GM21515 (cell line): ENCODE results near the gene TNFRSF8.
"Not testable (repeated sequence)": the region's sequence is repeated elsewhere in the genome, so short reads cannot be mapped to it uniquely, and the experiment has no call there.

Experiments
- ATAC-seq: cut with Tn5 transposase; IDR thresholded peaks from one replicate; pipeline ENCODE4 v1.9.1; 2021; ENCODE audit not compliant: unreplicated experiment

The TNFRSF8 gene

GRCh38 chr1:12038356-12039163, 24.5 kb upstream of the TNFRSF8 start:
- ATAC-seq = no peak

- ATAC-seq = no peak
These were observed 24.0 kb upstream of the TNFRSF8 start for GRCh38 chr1:12039164-12039525.

- peak; percentile 29 for ATAC-seq
These were observed 23.2 kb upstream of the TNFRSF8 start for GRCh38 chr1:12039824-12040456.

- ATAC-seq = peak; percentile 59
These were observed 22.5 kb upstream of the TNFRSF8 start for GRCh38 chr1:12040457-12041051.

- ATAC-seq = not testable (repeated sequence)
These were observed 18.8 kb upstream of the TNFRSF8 start for GRCh38 chr1:12044187-12044877.

DNA sequence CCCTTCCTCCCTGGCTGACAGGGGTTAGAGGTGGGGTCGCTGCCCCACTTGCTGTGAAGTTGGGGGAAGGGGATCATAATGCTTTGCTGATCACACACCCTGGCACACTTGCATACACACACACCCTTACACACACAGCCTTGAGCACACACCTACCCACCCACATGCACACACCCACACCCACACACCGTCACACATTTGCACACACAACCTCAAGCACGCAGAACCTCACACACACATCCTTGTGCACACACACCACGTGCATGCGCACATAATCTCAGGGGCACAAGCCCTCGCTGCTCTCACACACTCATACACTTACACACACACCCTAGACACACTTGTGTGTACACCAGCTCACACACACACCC, 16.4 kb upstream of the TNFRSF8 start:
- no peak for ATAC-seq

GRCh38 chr1:12047120-12047876, 15.8 kb upstream of the TNFRSF8 start:
- ATAC-seq = peak; percentile 39

DNA sequence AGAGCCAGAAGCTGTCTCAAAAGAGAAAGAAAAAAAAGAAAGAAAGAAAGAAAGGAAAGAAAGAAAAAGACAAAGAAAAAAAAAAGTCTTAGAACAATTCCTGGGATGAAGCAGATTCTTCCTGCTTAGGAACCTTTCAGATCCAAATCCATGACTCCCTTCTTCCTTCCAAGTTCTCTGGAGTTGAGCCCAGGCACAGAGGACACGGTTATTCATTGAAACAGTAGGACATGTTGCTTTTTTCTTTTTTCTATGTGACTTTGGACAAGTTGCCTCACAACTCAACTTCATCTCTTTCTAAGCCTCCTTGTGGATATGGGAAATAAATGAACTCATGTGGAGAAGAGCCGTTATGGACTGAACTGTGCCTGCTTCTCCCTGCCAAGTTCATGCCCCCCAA, 14.7 kb upstream of the TNFRSF8 start:
- ATAC-seq = no peak

- ATAC-seq = no peak
These were observed 13.5 kb upstream of the TNFRSF8 start for GRCh38 chr1:12049616-12050015.

DNA sequence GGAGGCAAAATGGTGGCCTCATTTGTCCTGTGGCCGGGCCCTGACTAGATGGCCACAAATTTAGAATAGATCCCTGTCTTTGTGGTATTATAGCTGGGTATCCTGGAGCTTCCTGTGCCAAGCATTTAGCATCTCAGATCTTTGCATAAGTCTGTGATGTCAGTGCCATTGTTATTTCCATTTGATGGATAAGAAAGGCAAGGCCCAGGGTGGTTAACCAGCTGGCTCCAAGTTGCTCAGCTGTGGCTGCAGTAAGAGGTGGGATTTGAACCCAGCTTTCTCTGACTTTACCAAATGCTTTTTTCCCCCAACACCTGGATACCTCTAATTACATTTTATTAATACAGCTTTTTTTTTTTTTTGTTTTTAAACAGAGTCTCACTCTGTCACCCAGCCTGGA, 11.7 kb upstream of the TNFRSF8 start:
- no peak for ATAC-seq

- ATAC-seq = peak; percentile 67
These were observed 11.0 kb upstream of the TNFRSF8 start for GRCh38 chr1:12052008-12052573.

- ATAC-seq = no peak
These were observed 10.0 kb upstream of the TNFRSF8 start for GRCh38 chr1:12052997-12053686.

DNA sequence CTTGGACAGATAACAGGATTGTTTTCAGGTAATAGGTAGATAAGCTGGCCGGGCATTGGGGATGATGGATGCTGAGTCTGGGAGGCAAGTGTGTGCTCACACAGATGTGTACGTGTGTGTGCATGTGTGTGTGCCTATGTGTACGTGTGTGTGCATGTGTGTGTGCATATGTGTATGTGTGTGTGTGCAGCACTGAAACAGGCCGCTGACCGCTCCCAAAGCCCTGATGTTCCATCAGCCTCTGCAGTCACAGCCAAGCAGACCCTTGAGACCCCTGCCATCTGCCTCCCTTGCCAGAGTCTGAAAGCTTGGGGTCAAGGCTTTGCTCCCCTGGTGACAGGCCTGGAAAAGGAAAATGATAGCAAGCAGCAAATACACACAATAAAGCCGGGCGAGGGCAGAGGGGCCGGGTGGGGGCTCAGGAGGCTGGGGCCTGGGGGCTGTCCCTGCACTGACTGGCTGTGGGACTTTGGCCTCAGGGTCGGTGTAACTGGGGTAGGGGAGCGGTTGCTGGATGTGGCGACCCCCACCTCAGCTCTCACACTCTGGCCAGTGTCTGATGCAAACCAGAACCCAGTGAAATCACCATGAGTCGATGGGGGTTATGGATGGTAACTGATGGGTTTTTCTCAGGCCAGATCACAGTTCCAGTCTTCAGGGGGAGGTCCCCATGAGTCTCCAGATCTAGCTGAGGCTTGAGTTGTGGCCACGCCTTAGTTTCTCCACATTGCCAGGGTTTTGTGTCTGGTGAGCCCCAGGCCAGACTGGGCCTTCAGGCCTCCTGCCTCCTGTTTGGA, 9.2 kb upstream of the TNFRSF8 start:
- no peak for ATAC-seq

- ATAC-seq = no peak
These were observed 7.8 kb upstream of the TNFRSF8 start for GRCh38 chr1:12055259-12055658.

- ATAC-seq = no peak
These were observed 6.7 kb upstream of the TNFRSF8 start for GRCh38 chr1:12056331-12056841.

DNA sequence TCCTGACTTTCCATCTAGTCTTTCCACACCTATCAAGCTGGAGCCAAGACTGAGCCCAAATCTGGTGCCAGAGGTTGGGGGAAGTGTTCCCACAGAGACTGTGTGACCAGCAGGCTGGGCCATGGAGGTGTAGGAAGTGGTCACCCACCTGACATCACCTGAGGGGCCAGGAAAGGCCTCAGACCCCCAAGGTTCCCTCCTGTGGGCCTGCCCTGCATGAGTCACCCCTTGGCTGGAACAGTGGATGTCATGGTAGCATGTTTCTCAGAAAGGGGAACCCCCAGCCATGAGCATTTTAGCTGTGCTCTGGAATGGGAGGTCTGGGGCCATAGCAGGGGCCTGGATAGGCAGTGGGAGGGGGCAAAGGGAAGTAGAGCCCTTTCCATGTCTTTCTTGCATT, 5.7 kb upstream of the TNFRSF8 start:
- no peak for ATAC-seq

DNA sequence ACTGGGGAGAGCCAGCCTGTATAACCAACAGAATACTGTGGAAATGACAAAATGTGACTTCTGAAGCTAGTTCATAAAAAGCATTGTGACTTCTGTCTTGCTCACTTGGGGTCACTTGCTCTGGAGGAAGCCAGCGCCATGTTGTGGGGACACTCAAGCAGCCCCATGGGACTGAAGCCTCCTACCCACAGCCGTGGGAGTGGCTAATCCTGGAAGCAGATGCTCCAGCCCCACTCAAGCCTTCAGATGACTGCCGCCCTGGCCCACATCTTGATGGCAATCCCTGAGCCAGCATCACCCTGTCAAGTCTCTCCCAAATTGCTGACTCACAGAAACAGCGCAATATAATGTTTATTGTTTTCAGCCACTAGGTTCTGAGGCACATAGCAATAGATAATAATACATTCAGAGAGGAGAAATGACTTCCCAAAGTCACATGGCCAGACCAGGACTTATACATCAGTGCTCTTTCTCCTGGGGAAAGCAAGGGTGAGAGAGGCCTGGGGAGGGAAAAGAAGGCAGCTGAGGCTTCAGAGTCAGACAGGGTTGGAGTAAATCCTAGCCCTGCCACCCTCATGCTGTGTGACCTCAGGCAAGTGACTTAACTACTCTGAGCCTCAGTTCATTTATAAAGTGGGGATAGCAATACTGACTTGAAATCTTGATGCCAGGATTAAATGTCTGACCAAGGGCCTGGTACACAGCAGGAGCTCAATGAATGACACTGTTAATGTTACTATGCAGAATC, 5.0 kb upstream of the TNFRSF8 start:
- no peak for ATAC-seq

DNA sequence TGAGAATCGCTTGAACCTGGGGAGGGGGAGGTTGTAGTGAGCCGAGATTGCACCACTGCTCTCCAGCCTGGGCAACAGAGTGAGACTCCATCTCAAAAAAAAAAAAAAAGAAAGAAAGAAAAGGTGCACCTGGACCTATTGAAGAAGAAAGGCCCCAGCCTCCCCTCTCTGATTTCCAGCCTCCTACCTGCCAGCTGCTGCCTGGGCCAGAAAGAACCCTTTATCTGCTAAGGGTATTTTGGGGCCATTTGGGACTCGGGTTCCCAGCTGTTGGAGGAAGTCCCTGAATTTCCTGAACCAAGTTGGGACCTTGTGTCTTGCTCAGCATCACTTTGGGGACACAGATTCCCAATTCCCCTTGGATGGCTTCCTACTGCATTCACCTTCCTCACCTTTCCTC, 3.9 kb upstream of the TNFRSF8 start:
- no peak for ATAC-seq
